ENCODE measurements around the gene DDX10.

DDX10 gene

GRCh38 chr11:108877178-108877577 lies 212.3 kb downstream of the DDX10 start:
- no peak for DNase-seq

DNA sequence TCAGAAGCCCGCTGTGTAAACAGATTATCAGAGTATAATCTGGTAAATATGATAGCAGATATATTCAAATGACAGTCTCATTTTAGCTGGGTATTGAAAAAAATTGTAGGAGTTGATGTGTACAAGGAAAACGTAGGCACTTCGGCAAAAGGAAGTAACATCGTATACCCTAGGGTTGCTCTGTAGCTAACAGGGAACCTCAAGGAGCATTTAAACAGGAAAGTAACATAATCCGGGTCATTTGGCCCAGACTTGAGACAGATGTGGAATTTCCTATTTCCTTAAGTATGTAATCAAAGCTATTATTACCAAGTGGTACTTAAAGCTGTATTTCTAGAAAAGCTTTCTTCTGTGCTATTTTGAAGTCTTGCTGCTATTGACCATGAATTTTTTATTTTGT lies 215.6 kb downstream of the DDX10 start:
- DNase-seq = no peak

- DNase-seq = no peak
These were observed 216.3 kb downstream of the DDX10 start for GRCh38 chr11:108881131-108881530.

GRCh38 chr11:108882211-108882831 lies 217.5 kb downstream of the DDX10 start:
- DNase-seq = no peak

DNA sequence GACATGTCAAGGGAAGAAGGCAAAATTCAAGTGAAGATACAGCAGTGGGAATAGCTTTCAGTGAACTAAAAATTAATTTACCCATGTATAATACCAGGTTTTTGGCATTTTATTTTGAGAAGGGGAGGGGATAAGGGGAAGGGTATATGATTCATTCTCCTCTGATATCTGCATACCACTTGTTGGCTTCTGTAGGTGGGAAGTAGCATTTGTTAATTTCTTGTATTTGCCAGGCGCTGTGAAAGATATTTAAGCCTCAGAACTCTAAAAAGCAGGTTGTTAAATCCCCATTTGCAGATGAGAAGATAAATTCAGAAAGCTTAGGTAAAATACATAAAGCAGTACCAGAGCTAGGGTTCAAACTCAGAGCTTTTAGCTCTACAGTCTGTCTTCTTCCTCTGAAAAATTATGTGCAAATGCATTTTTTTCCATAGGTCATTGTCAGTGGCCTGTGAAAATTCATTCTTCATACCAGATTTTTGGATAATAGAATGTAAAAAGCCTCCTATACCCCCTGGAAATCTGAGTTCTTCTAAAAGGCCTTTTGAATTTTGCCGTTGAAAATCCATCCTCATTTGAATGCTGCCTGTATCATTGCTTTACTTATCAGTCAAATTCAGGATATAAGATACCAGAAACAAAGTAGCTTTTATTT lies 221.3 kb downstream of the DDX10 start:
- DNase-seq = no peak

DNA sequence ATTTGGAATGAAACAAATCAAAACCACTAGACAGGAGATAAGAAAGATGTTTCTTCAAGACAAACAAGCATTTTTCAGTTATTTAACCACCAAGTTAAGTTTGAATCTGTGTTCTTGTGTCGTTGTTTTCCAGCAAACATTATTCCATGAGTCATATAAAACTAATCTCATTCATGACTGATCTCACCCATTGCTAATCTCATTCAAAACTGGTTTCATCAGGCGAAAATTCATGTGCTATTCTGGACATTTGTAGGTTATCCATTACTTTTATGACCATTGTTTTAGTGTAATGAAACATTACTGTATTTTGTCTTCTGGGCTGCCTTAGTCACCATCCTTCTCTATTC lies 221.8 kb downstream of the DDX10 start:
- DNase-seq = no peak

DNA sequence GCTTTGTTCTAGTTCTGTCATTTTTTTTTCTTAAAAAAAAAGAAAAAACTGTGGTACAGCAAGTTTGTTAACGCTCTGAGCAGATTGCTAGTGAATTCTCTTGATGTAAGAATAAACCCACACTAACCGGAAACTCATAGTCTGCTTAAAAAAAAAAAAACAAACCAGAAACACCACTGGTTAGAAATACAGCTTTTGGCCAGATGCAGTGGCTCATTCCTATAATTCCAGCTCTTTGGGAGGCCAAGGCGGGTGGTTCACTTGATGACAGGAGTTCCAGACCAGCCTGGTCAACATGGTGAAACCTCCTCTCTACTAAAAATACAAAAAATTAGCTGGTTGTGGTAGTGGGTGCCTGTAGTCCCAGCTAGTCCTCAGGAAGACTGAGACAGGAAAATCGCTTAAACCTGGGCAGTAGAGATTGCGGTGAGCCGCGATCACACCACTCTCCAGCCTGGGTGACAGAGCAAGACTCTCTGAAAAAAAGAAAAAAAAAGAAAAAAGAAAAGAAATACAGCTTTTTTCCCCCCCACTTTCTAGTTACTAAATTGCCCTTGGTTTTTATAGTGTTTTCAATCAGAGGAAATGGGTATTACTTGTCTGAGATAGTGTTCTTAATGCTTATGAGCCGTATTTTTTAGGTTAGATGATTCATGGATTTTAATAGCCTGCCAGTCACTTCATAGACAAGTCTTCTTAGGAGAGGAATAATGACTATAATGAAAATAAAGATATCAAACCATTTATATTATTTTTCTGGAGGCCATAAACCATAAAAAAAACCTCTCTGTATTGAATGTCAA lies 222.8 kb downstream of the DDX10 start:
- DNase-seq = no peak

DNA sequence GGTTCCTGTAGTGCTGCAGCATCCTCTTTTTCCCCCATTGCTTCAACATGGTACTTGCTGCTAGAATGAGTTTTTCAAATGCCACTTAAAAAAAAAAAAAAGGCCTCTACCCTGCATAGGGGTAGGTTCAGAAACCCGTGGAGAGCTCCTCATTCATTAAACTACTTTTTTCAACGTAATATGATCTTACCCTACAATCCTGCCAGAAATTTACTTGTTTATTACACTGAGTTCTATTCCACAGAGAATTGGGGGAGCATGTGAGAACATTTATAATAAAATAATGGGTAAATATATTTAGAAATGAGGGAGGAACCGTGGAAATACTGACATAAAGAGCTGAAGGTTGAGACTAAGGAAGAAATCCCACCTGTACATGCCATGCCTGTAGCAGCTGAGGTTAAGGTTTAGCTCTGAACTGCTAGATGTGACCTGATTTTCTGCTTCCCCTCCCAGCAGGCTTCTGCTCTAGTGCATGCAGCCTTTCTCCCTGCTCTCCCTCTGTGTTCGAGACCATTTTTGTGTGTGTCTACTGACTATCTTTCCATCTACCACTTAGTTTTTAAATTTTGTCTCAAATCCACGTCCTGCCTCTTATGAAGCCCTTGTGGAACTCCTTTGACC lies 225.7 kb downstream of the DDX10 start:
- DNase-seq = no peak

- DNase-seq = no peak
These were observed 226.3 kb downstream of the DDX10 start for GRCh38 chr11:108891143-108891542.

DNA sequence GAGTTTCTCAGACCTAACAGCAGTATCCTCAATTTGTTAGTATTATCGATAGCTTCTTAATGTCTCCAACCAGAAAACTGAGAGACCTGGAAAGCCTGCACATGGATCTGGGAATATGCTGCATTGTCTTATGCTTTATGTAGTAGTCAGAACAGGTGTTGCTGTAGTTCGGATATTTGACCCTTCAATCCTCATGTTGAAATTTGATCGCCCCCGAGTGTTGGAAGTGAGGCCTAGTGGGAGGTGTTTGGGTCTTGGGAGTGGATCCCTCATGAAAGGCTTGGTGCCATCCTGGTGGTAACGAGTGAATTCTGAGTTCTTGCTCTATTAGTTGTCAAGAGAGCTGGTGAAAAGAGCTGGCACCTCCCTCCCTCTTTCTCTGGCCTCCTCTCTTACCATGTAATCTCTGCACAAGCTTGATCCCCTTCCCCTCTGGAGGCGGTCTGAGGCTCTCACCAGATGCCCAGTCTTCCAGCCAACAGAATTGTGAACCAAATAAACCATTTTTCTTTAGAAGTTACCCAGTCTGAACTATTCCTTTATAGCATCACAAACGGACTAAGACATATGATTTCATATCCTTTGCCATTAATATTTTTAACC lies 227.1 kb downstream of the DDX10 start:
- no peak for DNase-seq

DNA sequence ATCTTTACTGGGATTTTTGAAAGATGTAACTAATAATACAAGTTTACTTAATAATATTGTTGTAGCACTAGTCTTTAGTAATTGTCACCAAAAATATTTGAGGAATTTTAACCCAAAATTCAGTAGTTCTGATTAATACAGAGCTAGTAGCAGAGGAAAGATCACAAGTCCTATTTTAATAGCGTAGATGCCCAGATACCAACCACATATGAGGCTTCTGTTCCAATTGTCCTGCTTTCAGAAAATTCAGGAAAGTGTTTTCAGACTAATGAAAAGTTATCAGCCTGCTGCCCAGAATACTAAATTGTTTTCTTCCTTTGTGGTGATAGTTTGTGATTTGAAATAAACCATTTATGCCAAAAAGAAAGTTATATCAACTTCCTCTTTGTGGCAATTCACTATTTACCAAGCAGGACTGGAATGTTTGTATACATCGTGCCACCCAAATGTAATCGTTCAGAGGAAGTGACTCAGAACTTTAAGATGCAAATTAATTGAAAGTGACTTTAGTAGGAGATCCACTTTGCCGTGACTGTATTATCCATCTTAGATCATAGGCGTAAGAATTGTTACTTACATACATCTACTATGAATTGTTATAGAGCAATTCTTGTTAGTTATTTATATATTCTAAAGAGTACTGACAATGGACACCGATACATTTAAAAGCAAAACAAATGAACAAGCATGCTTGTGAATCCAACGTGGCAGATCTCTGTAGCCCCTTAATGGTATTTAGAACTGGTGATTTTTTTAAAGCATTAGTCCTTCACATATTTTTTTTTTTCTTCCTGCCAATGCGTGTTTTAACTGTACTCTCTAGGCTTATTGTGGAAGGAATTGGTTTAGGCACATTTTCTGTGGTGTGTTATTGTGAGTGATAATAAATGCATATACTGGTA lies 231.0 kb downstream of the DDX10 start:
- DNase-seq = no peak

GRCh38 chr11:108897071-108897481 lies 232.2 kb downstream of the DDX10 start:
- DNase-seq = no peak

- no peak for DNase-seq
These were observed 233.0 kb downstream of the DDX10 start for GRCh38 chr11:108897916-108898315.

GRCh38 chr11:108901359-108901758 lies 236.5 kb downstream of the DDX10 start:
- no peak for DNase-seq

DNA sequence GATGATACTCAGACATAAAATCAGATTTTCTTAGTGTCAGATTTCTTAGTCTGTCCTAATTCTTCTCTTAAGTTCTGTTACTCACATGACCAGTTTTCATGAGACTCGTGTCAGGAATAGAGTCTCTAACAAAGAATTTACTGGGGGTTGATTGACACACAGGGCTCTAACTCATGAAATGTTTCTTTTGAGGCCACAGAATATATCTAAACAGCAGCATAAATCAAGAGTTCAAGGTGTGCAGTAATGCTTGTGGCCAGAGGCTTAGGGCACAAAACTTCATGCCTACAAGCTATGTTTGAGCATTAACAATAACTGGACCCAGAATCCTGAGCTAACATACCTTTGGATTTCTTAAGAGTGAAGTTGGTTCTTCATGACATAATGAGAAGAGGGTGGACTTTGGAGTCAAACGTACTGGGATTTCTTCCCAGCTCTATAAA lies 237.2 kb downstream of the DDX10 start:
- DNase-seq = no peak

DNA sequence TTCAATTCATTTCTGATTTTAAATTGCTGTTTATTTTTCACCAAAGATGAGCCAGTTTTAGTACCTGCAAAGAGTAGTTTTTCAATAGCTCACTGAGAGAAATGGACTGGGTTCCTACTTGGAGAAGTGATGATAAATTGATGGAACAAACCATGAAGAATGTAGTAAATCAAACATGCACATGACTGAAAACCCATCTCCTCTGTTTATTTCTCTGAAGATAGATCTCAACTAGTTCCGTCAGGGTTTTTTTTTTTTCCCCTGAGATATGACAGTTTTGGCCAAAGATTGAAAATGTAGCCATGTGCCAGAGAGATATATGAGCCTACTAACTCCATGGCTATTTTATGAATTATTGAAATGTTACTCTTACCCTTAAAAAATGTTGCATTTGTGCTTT lies 239.6 kb downstream of the DDX10 start:
- no peak for DNase-seq

DNA sequence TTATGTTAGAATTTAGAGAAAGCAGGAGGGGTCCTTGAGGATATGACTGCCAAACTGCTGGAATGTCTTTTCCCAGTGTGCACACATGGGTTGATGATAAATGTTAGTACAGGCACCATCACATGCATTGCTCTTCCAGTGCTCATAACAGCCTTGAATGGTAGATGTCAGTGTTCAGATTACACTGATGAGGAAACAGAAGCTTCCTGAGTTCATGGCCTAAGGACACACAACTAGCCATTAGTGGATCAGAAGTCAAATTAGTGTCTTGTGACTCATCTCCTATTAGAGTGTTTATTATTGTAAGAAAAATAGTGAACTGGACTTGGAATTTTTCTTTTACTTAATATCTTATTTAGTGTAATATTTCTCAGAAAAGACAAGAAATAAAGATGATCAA lies 241.5 kb downstream of the DDX10 start:
- no peak for DNase-seq

DNA sequence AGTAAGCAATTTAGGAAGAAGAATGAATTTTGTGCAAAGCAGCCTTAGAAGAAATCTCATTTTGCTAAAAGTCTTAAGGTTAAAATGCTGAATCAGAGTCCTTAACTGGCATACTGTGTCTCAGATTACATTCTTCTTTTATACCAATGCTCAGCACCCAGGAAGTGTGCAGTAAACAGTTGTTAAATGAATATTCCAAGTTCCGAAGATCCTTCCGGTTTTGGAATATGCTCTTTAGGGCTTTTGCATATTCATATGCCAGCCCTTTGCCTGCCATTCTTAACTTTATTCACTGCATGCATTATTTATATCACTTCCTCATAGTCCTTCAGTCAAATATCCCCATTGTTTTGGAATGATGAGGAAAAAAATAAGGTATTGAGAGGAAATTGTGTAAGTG lies 242.0 kb downstream of the DDX10 start:
- no peak for DNase-seq

DNA sequence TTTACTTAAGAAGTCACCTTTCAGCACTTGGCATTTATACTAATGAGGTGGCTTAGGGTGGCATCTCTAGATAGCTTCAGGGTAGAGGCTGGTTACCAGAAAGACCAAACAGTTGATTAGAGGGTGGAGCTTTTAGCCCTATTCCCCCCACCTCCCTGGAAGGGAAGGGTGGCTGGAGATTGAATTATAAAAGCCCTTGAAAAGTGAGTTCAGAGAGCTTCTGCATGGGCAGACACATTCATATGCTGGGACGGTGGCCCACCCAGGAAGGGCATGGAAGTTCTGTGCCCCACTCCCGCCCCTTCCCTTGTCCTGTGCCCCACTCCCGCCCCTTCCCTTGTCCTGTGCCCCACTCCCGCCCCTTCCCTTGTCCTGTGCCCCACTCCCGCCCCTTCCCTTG lies 244.2 kb downstream of the DDX10 start:
- no peak for DNase-seq

- no peak for DNase-seq
These were observed 245.1 kb downstream of the DDX10 start for GRCh38 chr11:108909921-108910320.

- no peak for DNase-seq
These were observed 247.7 kb downstream of the DDX10 start for GRCh38 chr11:108912581-108912980.

- DNase-seq = no peak
These were observed 248.3 kb downstream of the DDX10 start for GRCh38 chr11:108913204-108913603.
